Measurements from ENCODE around the gene NCKAP5. TPM values are rescaled to one million over a fixed set of nuclear protein-coding genes. Genes with fewer than 3 reads are reported as not detected.

The NCKAP5 gene
- total RNA-seq, 1 donor from 2014 or later: 0.20 TPM

DNA sequence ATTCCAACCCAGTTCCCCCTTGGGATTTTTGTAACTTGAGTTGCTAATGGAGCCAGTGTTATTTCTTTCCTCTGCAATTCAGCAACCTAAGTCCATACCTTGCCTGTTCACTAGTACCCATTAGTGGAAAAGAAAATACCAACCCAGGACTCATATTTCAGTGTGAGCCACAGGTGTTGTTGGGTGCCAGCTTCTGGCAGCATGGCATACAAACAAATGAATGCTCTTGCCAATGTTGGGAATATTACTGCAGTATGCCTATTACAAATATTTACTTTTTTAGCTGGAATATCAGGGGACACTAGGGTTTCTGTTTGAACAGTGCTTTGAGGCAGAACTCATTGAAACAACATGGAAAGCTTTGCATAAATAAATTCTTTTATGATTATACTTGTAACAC, 130.2 kb downstream of the NCKAP5 start:
- Mint-ChIP-seq H3K27me3 (ENCODE audit: unreplicated experiment) (no peaks in the 10 kb centered on the region), H3K9me3 (ENCODE audit: unreplicated experiment) (no peaks in the 10 kb centered on the region), H3K27ac (ENCODE audit: unreplicated experiment) (no peak overlapping the region), H3K36me3 (ENCODE audit: unreplicated experiment) (no peaks in the 10 kb centered on the region), H3K4me1 (ENCODE audit: low read depth, unreplicated experiment) (no peaks in the 10 kb centered on the region), H3K4me3 (ENCODE audit: unreplicated experiment) (no peak overlapping the region)
- DNase-seq: no peak
- no peak for TF ChIP-seq CTCF (IDR thresholded peaks at IDR 0.05; ENCODE audit: partially characterized antibody, unreplicated experiment)

GRCh38 chr2:133437492-133437891, 130.8 kb downstream of the NCKAP5 start:
- Mint-ChIP-seq H3K27me3 (ENCODE audit: unreplicated experiment) (no peaks in the 10 kb centered on the region), H3K27ac (ENCODE audit: unreplicated experiment) (no peak overlapping the region), H3K4me1 (ENCODE audit: low read depth, unreplicated experiment) (no peaks in the 10 kb centered on the region), H3K4me3 (ENCODE audit: unreplicated experiment) (no peak overlapping the region), H3K9me3 (ENCODE audit: unreplicated experiment) (no peaks in the 10 kb centered on the region), H3K36me3 (ENCODE audit: unreplicated experiment) (no peaks in the 10 kb centered on the region)
- TF ChIP-seq CTCF (IDR thresholded peaks at IDR 0.05; ENCODE audit: partially characterized antibody, unreplicated experiment): no peak
- no peak for DNase-seq

DNA sequence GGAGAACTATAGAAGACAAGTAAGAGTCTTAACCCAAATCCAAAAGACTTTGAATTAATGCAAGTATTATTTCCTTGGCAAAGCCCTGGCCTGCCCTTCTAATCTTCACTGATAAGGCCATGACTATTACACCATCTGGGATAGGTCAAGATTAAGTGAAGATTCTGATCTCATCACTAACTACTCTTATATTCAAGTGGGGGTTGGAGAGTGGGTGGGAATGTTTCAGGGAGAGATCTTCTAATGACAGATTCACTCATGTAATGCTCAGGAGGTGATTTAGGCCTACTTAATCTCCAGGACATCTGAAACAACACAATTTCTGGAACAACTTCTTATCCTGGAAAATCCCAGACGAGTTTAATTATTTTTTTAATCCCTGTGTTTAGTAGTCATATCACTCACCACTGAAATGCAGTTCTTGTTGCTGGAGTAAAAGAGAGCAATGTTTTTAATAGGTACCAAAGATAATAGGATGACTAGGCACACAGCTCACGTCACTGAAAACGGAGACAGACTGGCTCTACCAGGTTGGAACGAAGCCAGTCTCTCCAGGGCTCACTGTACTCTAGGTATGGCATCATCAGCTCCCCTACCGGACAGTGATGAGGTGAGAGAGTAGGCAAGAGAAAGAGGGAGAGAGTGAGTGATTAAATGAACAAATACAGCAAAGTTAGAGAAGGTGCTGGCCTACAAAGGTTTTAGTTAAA, 133.1 kb downstream of the NCKAP5 start:
- no peaks in the 10 kb centered on the region for H3K4me1 Mint-ChIP-seq (ENCODE audit: low read depth, unreplicated experiment)
- H3K4me3 Mint-ChIP-seq (ENCODE audit: unreplicated experiment): no peak overlapping the region
- no peaks in the 10 kb centered on the region for H3K9me3 Mint-ChIP-seq (ENCODE audit: unreplicated experiment)
- no peak for TF ChIP-seq CTCF (IDR thresholded peaks at IDR 0.05; ENCODE audit: partially characterized antibody, unreplicated experiment)
- DNase-seq: no peak
- H3K27ac Mint-ChIP-seq (ENCODE audit: unreplicated experiment): no peak overlapping the region
- H3K36me3 Mint-ChIP-seq (ENCODE audit: unreplicated experiment): no peaks in the 10 kb centered on the region
- H3K27me3 Mint-ChIP-seq (ENCODE audit: unreplicated experiment): no peaks in the 10 kb centered on the region

- Mint-ChIP-seq H3K4me3 (ENCODE audit: unreplicated experiment) (no peak overlapping the region), H3K36me3 (ENCODE audit: unreplicated experiment) (no peaks in the 10 kb centered on the region), H3K27me3 (ENCODE audit: unreplicated experiment) (no peaks in the 10 kb centered on the region), H3K4me1 (ENCODE audit: low read depth, unreplicated experiment) (no peaks in the 10 kb centered on the region), H3K27ac (ENCODE audit: unreplicated experiment) (no peak overlapping the region), H3K9me3 (ENCODE audit: unreplicated experiment) (no peaks in the 10 kb centered on the region)
- no peak for DNase-seq
- TF ChIP-seq CTCF (IDR thresholded peaks at IDR 0.05; ENCODE audit: partially characterized antibody, unreplicated experiment): no peak
Observed at GRCh38 chr2:133433455-133434451, 134.5 kb downstream of the NCKAP5 start.
